GM19023 (cell line): Measurements from ENCODE around the gene BTF3.
"Not testable (repeated sequence)": the region's sequence is repeated elsewhere in the genome, so short reads cannot be mapped to it uniquely, and the experiment has no call there.

Experiments used
- ATAC-seq: cut with Tn5 transposase; IDR thresholded peaks from one replicate; pipeline ENCODE4 v1.9.1; 2021; ENCODE audit warnings: mild to moderate bottlenecking, moderate library complexity; ENCODE audit not compliant: unreplicated experiment

Gene BTF3

DNA sequence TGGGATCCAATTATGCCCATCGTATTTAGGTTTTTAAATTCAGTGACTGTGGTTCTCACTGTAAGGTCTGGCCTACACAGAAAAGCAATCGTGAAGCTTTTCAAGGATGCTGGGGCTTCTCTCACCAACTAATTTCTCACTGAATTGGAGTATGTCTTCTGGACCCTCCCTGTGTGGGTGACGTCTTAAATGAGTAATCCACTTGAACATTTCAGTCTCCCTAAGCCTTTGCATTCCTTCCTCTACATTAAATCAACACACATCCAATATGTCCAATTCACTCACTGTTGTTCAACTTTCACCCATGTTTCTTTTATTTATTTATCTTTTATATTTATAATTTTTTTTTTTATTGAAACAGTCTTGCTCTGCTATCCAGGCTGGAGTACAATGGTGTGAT is 12.5 kb upstream of the BTF3 start:
- ATAC-seq, result no peak

DNA sequence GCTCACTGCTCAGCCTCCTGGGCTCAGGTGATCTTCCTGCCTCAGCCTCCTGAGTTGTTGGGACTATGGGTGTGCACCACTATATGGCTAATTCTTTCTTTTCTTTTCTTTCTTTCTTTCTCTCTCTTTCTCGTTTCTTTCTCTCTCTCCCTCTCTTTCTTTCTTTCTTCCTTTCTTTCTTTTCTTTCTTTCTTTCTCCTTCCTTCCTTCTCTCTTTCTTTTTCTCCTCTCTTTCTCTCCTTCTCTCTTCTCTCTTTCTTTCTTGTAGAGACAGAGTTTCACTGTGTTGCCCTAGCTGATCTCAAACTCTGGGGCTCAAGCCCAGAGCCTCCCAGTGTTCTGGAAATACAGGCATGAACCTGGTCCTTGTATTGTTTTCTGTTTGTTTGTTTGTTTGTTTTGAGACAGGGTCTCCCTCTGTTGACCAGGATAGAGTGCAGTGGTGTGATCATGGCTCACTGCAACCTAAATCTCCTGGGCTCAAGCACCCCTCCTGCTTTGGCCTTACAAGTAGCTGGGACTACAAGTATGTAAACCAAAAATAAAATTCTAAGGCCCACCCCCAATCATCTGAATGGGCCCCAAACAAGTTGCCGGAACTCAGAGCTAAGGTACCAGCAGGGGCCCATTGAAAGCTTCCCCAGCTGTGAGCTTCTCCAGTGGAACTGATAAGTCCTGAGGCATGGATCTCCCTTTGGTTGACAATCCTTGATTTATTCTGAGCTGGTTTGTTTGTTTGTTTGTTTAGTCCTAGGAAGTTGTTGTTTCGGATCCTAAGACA is 11.9 kb upstream of the BTF3 start:
- ATAC-seq, result no peak

DNA sequence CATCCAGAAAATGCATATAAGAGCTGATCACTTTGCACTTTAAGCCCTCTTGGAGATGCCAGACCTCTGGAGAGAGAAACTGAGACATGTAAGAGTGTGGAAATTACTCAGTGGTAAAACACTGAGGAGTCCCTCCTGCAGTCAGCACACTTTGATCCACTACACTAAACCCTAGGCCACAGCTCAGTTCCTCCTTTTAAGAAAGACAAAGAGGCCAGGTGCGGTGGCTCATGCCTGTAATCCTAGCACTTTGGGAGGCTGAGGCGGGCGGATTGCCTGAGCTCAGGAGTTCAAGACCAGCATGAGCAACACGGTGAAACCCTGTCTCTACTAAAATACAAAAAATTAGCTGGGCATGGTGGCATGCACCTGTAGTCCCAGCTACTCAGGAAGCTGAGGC is 11.0 kb upstream of the BTF3 start:
- not testable (repeated sequence) for ATAC-seq

DNA sequence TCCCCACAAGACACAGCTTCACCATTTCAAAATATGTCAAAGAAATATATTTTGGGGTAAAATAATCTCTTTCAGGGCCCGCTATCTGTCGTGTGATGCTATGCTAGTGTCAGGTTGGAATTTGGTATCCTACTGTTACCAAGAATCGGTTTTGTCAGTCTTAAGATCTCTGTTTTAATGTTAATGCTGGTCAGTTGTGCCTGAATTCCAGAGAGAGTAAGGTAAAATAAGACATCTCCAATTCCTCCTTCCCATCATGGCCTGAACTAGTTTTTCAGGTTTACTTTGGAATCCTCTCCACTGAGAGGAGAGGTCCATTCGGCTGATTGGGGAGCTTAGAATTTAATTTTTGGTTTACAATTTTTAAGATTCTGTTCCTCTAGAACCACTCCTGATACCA is 10.4 kb upstream of the BTF3 start:
- ATAC-seq, result no peak

DNA sequence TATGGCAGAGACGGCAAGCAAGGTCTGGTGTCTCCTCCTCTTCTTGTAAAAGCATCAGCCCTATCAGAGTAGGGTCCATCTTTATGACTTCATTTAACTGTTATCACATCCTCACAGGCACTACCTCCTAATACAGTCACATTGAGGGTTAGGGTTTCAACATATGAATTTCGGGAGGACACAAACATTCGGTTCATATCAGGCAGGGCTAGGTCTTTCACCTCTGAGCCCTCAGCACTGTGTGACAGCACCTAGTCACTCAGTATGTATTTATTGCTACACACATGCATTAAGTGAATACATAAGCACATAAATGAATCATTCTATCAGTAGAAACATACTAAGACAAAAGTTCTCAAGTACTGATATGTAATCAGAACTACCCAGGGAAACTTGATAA is 9.4 kb upstream of the BTF3 start:
- ATAC-seq, result no peak

DNA sequence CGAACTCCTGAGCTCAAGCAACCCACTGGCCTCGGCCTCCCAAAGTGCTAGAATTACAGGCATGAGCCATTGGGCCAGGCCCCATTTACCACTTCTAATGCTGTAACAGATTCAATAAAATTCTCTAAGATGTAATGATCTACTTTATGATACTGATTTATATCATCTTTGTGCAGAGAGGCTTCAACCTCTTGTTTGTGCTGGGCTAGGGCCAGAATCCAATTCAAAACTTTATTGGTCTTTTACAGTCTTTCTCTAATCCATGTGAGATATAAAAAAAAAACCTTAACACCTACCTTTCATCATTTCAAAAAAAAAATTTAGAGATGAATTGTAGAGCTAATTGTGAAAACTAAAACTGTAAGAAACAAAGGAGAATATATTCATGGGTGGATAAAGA is 8.2 kb upstream of the BTF3 start:
- ATAC-seq, result no peak

DNA sequence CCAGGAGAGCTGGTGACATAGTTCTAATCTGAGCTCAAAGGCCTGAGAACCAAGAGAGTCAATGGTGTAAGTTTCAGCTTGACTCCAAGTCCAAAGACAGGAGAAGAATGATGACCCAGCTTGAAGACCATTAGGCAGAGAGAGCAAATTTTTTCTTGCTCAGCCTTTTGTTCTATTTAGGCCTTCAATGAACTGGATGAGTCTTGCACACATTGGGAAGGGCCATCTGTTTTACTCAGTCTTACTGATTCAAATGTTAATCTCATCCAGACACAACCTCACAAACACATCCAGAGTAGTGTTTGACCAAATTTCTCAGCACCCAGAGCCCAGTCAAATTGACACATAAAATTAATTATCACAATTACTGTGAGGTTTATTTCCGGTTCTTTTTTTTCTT is 7.1 kb upstream of the BTF3 start:
- ATAC-seq, result no peak

DNA sequence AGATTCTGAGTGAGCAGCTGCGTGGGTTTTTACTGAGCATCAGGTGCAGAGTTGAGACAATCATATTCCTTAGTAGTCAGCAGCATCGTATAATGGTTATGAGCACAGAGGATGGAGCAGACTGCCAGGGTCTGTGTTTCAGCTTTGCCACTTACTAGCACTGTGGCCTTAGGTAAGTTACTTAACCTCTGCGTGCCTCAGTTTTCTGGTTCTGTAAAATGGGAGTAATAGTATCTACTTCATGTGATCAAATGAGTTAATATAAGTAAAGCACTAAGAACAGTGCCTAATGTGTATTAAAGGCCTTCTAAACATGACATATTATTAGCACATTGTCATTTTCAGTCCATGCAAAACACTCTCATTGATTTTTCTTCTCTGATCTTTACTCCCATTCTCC is 4.8 kb upstream of the BTF3 start:
- no peak for ATAC-seq

DNA sequence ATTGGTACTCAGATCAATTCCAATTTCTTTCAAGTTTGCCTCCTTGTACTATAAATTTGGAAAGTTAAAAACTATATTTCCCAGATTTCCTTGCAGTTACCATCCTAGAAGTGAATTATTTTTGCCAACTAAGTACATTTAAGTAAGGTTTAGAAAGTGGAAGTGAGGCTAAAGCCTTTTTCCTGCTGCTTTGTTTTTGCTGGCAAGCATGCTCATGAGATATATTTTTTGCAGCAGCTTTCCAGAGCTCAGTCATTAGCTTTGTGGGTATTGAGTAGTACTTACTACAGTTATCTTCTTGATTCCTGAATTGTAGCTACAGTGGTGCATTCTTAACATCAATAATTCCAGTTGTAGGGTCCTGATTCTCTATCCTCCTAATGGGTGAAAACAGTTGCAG is 3.5 kb upstream of the BTF3 start:
- no peak for ATAC-seq

DNA sequence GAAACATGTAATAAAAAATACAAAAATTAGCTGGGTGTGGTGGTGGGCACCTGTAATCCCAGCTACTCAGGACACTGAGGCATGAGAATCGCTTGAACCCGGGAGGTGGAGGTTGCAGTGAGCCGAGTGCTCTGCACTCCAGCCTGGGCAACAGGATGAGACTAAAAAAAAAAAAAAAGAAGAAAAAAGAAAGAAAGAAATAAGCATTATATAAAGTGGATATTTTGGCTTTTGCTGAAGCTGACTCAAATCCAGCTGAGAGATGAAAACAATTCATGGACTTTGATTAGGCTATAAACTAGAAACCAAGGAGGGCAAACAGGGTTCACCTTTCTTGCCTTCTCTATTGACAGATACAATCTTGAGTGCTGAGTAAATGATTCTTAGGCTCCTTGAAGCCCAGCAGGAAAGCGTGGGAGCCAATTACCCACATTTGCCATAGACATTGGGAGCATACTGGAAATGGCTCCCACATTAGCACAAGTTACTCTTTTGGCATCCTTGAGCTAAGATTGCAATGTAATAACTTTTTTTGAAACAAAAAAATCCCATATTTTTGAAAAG is 2.4 kb upstream of the BTF3 start:
- no peak for ATAC-seq

DNA sequence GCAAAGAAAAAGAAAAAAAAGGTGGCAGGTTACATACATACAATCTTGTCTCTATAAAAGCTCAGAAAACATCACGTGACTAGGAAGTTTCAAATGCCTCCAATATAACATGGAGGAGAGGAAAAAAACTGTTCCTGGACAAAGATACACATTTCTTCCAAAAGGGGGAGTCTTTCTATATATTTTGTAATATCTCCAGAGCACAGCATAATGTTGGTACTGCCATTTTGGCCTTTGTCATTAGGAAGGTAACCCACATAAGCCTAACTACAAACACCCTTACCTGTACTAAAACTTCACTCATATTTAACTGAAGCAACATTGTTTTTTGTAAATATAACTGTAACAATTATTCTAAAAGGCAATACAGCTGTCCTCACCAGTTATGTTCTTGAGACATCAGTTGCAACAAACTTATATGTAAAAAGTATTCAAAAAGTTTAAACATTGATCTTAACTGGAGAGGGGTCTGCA is 1.2 kb upstream of the BTF3 start:
- no peak for ATAC-seq

DNA sequence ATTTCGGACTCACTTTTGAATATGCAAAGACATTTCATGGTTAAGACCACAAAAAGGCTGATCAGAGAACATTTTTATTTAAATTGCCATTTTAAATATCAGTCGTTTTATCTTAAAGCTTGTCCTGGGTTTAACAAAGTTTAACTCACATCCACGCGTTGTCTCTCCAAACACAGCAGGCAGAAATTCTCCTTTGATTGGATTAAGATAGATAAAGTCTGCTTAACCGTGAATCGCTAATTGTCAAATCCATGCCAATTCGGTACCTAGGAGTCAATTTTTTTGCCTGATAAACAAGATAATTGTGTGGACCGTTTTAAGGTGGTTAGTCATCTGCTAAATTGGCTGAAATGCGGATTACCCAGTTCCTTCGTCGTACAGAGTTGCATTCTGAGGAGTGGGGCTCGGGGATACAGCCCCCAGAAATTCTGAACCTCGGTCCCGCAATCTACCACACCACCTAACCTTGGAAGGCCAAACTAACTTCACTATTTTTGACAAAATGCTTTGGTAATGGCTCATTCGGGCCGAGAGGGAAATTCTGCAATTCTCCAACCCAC is 665 bp upstream of the BTF3 start:
- no peak for ATAC-seq

DNA sequence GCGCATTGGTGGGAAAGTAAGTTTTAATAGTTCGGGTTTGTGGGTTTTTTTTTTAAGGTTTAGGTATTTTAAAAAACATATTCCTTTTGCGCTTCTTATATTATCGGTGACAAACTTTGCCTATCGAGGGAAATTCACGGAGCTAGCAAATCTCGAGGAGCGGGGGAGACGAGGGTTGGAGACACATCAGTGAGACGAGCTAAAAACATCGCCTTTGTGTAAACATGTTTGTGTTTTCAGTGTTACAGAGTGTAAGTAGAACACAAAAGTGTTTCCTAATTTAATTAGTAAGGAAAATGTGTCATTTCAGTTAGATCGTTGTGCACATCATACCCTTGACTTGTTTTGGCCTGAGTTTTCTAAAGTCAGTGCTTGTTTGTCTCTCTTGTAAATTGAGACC is 945 bp downstream of the BTF3 start:
- no peak for ATAC-seq

DNA sequence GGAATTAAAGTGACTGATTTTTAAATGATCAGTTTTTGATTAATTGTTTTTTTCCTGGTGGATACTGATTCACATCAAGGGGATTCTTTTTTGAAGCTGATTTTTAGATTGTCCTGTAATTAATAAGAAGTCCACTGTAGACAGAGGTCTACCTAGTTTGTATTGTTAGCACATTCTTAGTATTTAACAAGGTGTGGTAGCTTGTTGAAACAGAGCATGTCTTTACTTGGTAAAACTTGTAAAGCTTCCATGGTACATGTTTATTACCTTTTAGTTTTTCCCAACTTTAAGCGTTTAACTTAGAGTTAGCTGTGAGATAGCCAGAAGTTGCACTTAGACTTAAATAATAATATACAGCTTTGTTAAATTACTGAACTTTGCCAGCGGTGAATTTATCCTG is 1.5 kb downstream of the BTF3 start:
- no peak for ATAC-seq

DNA sequence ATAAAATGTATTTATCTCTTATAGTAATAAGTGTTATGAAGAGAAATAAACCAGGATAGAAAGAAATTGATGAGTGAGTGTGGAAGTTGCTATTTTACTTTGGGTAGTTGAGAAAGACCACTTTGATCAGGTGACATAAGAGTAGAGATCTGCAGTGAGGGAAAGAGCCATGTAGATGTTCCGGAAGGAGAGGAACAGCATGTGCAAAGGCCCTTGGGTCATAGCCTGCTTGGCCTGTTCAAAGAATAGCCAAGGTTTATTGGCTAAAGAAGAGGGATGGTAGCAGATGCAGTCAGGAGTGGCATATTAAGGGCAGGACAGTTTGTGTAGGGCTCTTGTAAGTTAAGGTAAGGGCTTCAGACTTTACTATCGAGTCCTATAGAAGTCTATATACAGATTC is 3.2 kb downstream of the BTF3 start:
- no peak for ATAC-seq

DNA sequence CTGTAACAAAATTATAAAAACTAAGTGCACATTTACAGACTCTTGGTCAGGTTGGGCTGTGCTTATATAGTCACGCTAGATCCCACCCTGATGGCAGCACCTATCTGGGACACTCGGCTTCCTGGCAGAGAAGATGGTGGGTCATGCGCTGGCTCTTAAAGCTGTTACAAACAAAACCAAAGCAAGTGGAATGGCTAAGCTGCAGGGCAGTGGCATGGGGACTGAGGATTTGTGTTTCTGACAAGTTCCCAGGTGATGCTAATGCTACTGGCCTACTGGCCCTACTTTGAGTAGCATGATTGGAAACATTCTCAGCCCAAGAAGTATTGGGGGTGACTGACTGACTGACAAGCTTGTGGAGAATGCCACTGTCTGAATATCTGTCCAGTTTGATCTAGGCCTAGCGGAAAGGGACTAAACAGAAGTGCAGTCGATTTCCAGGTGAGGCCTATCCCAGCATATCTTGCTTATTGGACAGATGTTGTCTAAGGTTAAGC is 8.3 kb downstream of the BTF3 start:
- no peak for ATAC-seq

DNA sequence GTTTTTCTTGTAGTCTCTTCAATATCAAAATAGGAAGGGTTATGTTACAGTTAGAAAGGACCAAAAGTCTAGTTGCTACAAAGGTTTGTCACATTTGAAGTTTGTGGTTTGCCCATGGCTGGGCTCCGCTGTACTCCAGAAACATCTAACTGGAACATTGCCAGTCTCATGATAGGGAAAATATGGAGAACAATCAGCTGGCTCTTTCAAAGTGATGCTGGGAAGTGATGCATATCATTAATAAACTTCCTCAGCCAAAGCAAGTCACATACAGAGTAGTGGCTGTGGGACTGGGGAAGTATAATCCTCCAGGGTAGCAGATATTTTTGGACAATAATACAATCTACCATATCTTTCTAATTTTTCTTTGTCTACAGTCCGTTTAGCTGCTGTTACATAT is 8.8 kb downstream of the BTF3 start:
- ATAC-seq, result no peak

DNA sequence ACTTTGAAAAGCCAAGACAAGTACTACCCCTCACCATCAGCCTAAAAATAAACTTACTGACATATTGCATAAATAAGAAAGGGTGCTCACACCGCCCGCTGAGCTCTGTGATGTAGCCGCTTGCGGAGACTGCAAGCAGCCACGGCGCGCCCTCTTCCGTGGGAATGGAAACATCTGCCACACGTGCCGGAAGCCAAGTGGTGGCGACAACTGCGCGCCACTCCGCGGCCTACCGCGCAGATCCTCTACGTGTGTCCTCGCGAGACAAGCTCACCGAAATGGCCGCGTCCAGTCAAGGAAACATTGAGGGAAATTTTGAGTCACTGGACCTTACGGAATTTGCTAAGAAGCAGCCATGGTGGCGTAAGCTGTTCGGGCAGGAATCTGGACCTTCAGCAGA is 10.3 kb downstream of the BTF3 start:
- ATAC-seq, result not testable (repeated sequence)

DNA sequence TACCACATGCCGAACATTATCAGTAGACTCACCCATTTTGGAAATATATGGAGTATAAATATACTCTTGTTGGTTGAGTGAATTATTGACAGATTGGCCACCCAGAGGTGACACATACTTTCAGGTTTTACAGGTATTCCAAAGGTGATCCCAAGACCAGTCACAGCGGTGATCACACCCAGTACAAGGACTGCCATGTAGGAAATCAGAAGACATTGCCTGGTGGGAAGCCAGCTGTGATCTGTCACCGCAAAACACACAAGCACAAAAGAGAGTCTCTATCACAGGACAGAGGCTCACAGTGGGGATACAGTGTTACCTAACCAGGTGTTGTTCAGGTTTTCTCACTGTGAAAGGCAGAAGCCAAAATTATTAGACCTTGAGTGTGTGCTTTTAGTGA is 15.8 kb downstream of the BTF3 start:
- ATAC-seq, result no peak

DNA sequence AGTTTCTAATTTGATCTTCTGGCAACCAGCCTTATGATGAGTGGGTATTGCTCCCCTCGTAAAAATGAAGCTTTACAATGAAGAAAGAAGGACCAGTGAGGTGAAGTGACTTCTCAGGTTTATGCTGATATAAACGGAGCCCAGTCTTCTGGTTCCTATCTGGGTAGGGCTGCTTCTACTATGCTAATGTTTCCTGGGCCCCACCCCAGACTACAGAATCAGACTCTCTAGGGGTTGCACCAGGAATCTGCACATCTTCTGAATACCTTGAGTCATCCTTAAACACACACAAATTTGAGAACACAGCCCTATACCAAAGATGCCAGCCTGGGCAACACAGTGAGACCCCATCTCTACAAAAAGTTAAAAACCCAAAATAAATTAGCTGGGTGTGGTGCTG is 16.2 kb downstream of the BTF3 start:
- no peak for ATAC-seq

DNA sequence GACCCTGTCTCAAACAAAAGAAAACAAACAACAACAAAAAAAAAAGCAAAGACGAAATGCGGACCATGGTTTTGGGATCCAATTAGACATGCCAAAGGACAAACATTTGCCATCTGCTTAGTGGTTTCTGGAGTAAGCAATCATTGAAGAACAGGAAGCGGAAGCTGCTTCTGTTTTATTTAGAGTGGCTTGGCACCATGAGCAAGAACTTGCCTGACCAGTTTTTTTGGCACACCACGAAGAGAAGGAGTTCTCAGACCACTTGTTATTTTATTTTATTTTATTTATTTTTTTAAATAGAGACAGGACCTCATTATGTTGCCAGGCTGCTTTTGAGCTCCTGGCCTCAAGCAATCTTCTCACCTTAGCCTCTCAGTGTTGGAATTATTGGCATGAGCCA is 17.0 kb downstream of the BTF3 start:
- ATAC-seq, result no peak

DNA sequence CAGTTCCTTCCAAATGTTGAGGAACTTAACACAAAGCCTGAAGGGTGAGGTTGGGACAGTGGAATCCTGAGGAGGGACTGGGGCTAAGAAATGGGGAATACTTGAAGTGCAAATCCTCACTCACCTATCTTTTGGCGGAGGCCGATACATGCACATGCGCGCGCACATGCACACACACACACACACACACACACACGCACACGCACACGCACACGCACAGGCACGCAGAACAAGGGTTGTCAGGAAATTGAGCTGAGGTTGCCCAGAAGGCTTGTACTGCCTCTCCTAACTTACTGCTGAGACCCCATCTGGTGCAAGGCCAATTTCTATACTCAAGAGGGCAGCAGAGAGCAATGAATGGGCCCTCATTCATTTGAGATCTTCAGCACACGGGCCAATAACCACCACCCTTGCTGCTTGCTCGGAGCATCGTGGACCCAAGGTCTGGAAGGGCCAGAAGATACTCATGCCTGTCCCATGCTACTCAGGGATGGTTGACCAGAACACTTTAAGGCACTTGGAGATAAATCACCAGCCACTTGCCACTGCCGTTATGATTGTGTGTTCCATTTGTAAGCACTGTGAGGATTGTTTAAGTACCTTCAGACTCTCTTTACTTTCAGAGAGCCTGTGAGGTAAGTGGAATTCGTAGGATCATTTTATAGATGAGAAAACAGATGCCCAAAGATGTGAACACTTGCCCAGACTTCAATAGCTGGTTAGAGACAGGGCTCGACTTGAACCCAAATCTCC is 21.5 kb downstream of the BTF3 start:
- peak; percentile 98 for ATAC-seq
